Mucosa of descending colon (tissue), 3 donors: ENCODE results near the gene YJEFN3. TPM values are rescaled to one million over a fixed set of nuclear protein-coding genes. Genes with fewer than 3 reads are reported as not detected.

ENCODE experiments used
- ATAC-seq: fragments of 200-7000 bp; cut with Tn5 transposase; one replicate; pipeline ENCODE4 v1.9.1; 2020; ENCODE audit warnings: mild to moderate bottlenecking, moderate library complexity
- DNase-seq, 3 donors: peaks; one replicate each; pipeline ENCODE4 v3.0.0-alpha.2; 2020
- H3K36me3 ChIP-seq: fragments of 200-600 bp; one replicate; pipeline ENCODE4 v1.8.0; 2021; ENCODE audit warnings: low read depth, mild to moderate bottlenecking
- H3K4me1 ChIP-seq: fragments of 200-600 bp; one replicate; pipeline ENCODE4 v1.8.0; 2021; ENCODE audit warnings: low read depth, mild to moderate bottlenecking
- H3K4me3 ChIP-seq: fragments of 200-600 bp; one replicate; pipeline ENCODE4 v1.8.0; 2021; ENCODE audit warnings: mild to moderate bottlenecking
- H3K9me3 ChIP-seq: fragments of 200-600 bp; one replicate; pipeline ENCODE4 v1.8.0; 2021; ENCODE audit warnings: mild to moderate bottlenecking
- intact Hi-C, 2 donors: fragments of 100-400 bp; cut with DNase I in 1 of 2; cut with micrococcal nuclease in 1 of 2; formaldehyde crosslinking; loops; one replicate each; pipeline versions ENCODE4 v1.11.0 to v1.11.1; 2022; cut with DNase I, micrococcal nuclease
- total RNA-seq, 3 donors: library from RNA; stranded (reverse); fragmentation: NEBNext Ultra II Directional in 2 of 3; extraction: Animal tissue kit (Norgen Biotek cat#: 25700) in 2 of 3; gene quantifications; one replicate each; pipeline versions ENCODE4 v1.2.1 to v1.2.4, GENCODE V29; 2021 to 2023
- TF ChIP-seq, protein P1 (sequence below): fragments of 200-600 bp; IDR thresholded peaks from one replicate; pipeline ENCODE4 v1.8.0; 2022; ENCODE audit warnings: antibody characterized with exemption, mild to moderate bottlenecking
- donor health status: DM: no; HTN: no; CAD: no; lungs with moderate emphysema.
- donor health status: DM: no; HTN: no; CAD: no.
- donor health status: DM: no; HTN: yes; CAD: no.

YJEFN3 gene
- total RNA-seq, 3 donors from 2014 or later, result 6.0 to 12.6 (median 10.6) TPM

GRCh38 chr19:19485998-19486290 lies 42.8 kb upstream of the YJEFN3 start:
- no peak for ATAC-seq
- TF ChIP-seq, protein P1, sequence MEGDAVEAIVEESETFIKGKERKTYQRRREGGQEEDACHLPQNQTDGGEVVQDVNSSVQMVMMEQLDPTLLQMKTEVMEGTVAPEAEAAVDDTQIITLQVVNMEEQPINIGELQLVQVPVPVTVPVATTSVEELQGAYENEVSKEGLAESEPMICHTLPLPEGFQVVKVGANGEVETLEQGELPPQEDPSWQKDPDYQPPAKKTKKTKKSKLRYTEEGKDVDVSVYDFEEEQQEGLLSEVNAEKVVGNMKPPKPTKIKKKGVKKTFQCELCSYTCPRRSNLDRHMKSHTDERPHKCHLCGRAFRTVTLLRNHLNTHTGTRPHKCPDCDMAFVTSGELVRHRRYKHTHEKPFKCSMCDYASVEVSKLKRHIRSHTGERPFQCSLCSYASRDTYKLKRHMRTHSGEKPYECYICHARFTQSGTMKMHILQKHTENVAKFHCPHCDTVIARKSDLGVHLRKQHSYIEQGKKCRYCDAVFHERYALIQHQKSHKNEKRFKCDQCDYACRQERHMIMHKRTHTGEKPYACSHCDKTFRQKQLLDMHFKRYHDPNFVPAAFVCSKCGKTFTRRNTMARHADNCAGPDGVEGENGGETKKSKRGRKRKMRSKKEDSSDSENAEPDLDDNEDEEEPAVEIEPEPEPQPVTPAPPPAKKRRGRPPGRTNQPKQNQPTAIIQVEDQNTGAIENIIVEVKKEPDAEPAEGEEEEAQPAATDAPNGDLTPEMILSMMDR, result no peak
- H3K4me3 ChIP-seq, result no peak overlapping the region
- intact Hi-C loops, result loop anchor here in 1 of 2 donors (10.0 kb wide), 1 partner anchor 81 kb away; the partner anchor contains the start of gene GATAD2A
- peaks cover 47% of the 10 kb centered on the region for H3K4me1 ChIP-seq
- H3K9me3 ChIP-seq, result no peaks in the 10 kb centered on the region
- no peaks in the 10 kb centered on the region for H3K36me3 ChIP-seq
- peak in 1 of 3 donors; percentile 35 for DNase-seq

GRCh38 chr19:19486343-19487076 lies 42.2 kb upstream of the YJEFN3 start:
- intact Hi-C loops, result loop anchor here in 1 of 2 donors (10.0 kb wide), 1 partner anchor 82 kb away; the partner anchor contains the start of gene GATAD2A
- no peak for ATAC-seq

DNA sequence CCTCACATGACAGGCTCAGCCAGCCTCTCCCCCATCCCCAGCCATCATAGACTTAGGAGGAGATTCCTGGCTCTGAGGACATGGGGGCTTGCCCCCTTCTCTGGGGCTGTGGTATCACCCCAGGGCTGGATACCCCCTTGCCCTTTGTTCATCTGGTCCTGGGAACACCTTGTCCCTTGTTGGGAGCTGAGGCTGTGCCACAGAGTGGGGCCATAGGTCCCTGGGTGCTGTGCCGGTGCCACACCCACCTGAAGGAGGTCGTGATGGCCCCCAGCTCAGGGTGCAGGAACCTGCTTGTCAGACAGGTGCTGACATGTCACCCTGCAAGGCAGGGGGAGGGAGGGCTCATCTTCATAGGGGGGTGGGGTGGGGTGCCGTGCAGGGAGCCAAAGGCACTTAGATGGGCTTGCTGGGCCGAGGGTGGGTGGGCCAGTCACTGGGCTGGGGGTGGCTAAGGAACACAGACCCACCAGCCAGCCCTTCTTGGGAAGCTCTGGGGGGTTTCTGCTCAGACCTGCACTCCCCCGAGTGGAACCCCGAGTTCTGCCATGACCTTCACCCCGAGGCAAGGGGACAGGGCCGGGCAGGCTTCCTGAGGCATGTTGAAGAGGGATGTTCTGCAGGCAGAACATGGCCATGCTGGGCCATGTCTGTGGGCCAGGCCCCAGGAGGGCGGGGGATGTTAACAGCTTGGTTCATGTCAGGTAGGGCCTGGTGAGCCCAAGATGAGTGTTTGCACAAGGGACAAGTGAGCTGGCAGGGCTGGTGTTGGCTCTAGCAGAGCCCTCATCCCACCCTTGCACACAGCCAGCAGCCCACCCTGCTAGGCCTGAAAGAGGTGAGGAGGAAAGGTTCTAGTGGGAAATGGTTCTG lies 41.4 kb upstream of the YJEFN3 start:
- intact Hi-C loops, result loop anchor here in 1 of 2 donors (10.0 kb wide), 1 partner anchor 83 kb away; the partner anchor contains the start of gene GATAD2A
- Histone ChIP-seq H3K36me3 (no peaks in the 10 kb centered on the region), H3K9me3 (no peaks in the 10 kb centered on the region), H3K4me3 (no peak overlapping the region), H3K4me1 (peaks cover 47% of the 10 kb centered on the region)
- peak in 1 of 3 donors; percentile 49 for DNase-seq
- TF ChIP-seq, protein P1, result no peak
- ATAC-seq, result no peak

More at GRCh38 chr19:19486343-19487076, 42.2 kb upstream of the YJEFN3 start:
- peak in 1 of 3 donors; percentile 54 for DNase-seq
- no peaks in the 10 kb centered on the region for H3K9me3 ChIP-seq
- TF ChIP-seq, protein P1, result no peak
- H3K4me1 ChIP-seq, result peaks cover 47% of the 10 kb centered on the region
- no peaks in the 10 kb centered on the region for H3K36me3 ChIP-seq
- H3K4me3 ChIP-seq, result no peak overlapping the region

DNA sequence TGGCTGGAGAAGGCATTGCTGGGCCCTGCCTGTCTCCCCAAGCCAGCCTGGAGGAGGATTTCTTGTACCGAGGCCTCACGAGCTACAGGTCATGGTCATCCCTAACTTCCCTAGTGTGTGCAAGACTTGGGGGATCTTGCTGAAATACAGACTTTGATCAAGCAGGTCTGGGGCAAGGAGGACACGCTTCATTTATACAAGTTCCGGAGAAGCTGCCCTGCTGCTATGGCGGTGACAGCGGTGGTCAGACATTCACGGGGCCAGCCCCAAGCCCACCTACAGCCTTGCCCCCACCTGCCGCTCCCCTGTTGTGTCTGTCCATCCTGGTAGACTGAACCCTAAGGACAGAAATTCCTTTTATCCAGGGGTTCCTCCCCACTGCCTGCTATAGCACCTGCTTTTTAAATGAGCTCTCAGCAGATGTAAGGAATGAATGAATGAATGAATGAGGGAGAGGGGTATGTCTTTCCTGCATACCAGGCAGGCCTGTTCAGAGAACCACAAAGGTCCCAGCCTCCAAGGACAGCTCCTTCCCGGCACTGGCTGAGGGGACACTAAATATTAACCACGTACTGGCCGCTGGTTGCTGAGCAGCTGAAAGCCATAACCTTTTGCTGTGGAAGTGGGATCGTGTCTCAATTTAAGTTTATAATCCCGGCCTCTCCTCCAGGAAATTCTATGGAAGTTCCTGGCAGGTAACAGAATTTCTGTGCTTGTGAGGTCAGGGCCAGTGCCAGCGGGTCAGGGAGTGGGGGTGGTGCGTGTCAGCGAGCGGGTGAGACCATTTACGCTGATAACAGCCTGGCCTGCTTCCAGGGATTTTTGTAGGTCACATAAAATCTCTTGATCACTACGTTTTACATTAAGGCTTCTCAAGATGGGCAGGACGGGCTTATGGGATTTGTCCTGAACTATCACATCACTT lies 40.5 kb upstream of the YJEFN3 start:
- H3K4me1 ChIP-seq, result peaks cover 47% of the 10 kb centered on the region

More for the DNA sequence above, 40.5 kb upstream of the YJEFN3 start:
- Histone ChIP-seq H3K9me3 (no peaks in the 10 kb centered on the region), H3K36me3 (no peaks in the 10 kb centered on the region), H3K4me3 (no peak overlapping the region)
- TF ChIP-seq, protein P1, result no peak
- intact Hi-C loops, result loop anchor here in 1 of 2 donors (10.0 kb wide), 1 partner anchor 83 kb away; the partner anchor contains the start of gene GATAD2A
- peak; percentile 53 for ATAC-seq
- peak; percentile 71 to 81 (median 72) for DNase-seq
